IMR-90 (cell line): ENCODE measurements around the gene RRP1.

Experiments
- CEBPB ChIP-seq: IDR thresholded peaks from 2 replicates; pipeline ENCODE4 v1.6.1; 2012; ENCODE audit warnings: low read depth, low read length, improper control_type of control experiment
- FOS ChIP-seq: fragments of 150-350 bp; IDR thresholded peaks from 2 replicates; pipeline ENCODE4 v1.6.1; 2016; ENCODE audit warnings: low read depth, low read length
- MXI1 ChIP-seq: IDR thresholded peaks from 2 replicates; pipeline ENCODE4 v1.6.1; 2012; ENCODE audit warnings: low read depth, mild to moderate bottlenecking, low read length, moderate library complexity, borderline replicate concordance
- POLR2A ChIP-seq: IDR thresholded peaks from 2 replicates; pipeline ENCODE4 v1.6.1; 2012; ENCODE audit warnings: mild to moderate bottlenecking, low read depth, low read length
- RFX5 ChIP-seq: IDR thresholded peaks from 2 replicates; pipeline ENCODE4 v1.8.0; 2012; ENCODE audit warnings: low read depth, mild to moderate bottlenecking, low read length, moderate library complexity
- SMC3 ChIP-seq: fragments of 150-350 bp; IDR thresholded peaks from 2 replicates; pipeline ENCODE4 v1.6.1; 2016; ENCODE audit warnings: low read depth, mild to moderate bottlenecking, antibody characterized with exemption, low read length, moderate library complexity
- TF ChIP-seq, protein P1 (sequence below): conservative IDR thresholded peaks from 2 replicates; pipeline ENCODE4 v1.5.1; 2012; ENCODE audit warnings: mild to moderate bottlenecking, low read depth, low read length, improper control_type of control experiment

DNA sequence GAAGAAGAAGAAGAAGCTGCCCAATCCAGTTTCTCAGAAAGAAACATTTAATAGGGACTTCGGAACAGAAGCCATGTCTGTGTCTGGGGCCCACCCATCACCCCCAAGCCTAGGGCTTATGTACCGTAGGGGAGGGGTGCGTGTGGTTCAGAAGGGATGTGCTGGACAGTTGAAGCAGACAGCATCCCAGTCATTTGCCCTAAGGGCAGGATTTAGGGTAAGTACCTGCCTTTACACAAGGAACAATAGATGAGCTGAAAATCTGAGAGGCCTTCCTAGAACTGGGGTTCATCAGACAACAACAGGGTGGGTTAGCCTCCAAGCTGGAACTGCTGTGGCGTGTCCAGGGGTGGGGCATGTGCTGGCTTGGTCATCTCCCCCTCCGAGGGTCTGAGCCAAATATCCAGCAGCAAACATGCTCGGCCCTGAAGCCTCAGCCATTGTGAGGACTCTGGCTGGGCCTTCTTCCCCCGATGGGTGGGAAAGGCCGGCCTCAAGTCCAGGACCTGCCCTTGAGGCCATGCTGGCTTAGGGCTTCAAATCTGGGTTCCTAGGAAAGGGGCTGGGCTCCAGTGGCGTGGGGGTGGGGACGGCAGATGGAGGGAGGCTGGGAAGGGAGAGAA is 25.4 kb upstream of the RRP1 start:
- TF ChIP-seq, protein P1, sequence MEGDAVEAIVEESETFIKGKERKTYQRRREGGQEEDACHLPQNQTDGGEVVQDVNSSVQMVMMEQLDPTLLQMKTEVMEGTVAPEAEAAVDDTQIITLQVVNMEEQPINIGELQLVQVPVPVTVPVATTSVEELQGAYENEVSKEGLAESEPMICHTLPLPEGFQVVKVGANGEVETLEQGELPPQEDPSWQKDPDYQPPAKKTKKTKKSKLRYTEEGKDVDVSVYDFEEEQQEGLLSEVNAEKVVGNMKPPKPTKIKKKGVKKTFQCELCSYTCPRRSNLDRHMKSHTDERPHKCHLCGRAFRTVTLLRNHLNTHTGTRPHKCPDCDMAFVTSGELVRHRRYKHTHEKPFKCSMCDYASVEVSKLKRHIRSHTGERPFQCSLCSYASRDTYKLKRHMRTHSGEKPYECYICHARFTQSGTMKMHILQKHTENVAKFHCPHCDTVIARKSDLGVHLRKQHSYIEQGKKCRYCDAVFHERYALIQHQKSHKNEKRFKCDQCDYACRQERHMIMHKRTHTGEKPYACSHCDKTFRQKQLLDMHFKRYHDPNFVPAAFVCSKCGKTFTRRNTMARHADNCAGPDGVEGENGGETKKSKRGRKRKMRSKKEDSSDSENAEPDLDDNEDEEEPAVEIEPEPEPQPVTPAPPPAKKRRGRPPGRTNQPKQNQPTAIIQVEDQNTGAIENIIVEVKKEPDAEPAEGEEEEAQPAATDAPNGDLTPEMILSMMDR = no peak
- no peak for TF ChIP-seq SMC3
- no peak for TF ChIP-seq CEBPB
- TF ChIP-seq FOS = no peak
- no peak for TF ChIP-seq POLR2A
- no peak for TF ChIP-seq RFX5
- no peak for TF ChIP-seq MXI1
